HepG2 (cell line): ENCODE data around the gene ALG13. TPM values are rescaled to one million over a fixed set of nuclear protein-coding genes. Genes with fewer than 3 reads are reported as not detected.

Source experiments
- FOSL2 ChIP-seq: sonication (generic); formaldehyde crosslinking; IDR thresholded peaks from 2 replicates; pipeline ENCODE4 v1.4.0; 2020; ENCODE audit warnings: missing genetic modification reagents
- MIER3 ChIP-seq: IDR thresholded peaks from 2 replicates; pipeline ENCODE4 v1.6.1; 2016; ENCODE audit warnings: missing compliant biosample characterization, borderline replicate concordance
- NR2C2 ChIP-seq: sonication (generic); formaldehyde crosslinking; IDR thresholded peaks from 2 replicates; pipeline ENCODE4 v1.4.0; 2020; ENCODE audit warnings: missing genetic modification reagents, mild to moderate bottlenecking, moderate library complexity, borderline replicate concordance
- POGZ ChIP-seq: sonication (generic); formaldehyde crosslinking; IDR thresholded peaks from 2 replicates; pipeline ENCODE4 v1.4.0; 2020; ENCODE audit warnings: mild to moderate bottlenecking, missing genetic modification reagents
- TCF12 ChIP-seq, 2 experiments: fragments of 450-650 bp in 1 of 2; sonication (generic) in 1 of 2; formaldehyde crosslinking in 1 of 2; IDR thresholded peaks; 2 replicates each; pipeline versions ENCODE4 v1.6.1 to v1.8.0; 2017 to 2022; ENCODE audit warnings: antibody characterized with exemption in 1 of 2, mild to moderate bottlenecking in 1 of 2, missing genetic modification reagents in 1 of 2, moderate library complexity in 1 of 2
- XRCC5 ChIP-seq: fragments of 200-400 bp; formaldehyde crosslinking; optimal IDR thresholded peaks from 2 replicates; pipeline ENCODE3; 2017; ENCODE audit warnings: mild to moderate bottlenecking, low read length
- ZNF430 ChIP-seq: sonication (generic); formaldehyde crosslinking; IDR thresholded peaks from 2 replicates; pipeline ENCODE4 v1.9.0; 2021; ENCODE audit warnings: mild to moderate bottlenecking, missing genetic modification reagents
- ZNF577 ChIP-seq: sonication (generic); formaldehyde crosslinking; IDR thresholded peaks from 2 replicates; pipeline ENCODE4 v1.4.0; 2020; ENCODE audit warnings: mild to moderate bottlenecking, low read depth, missing genetic modification reagents, borderline replicate concordance
- polyA plus RNA-seq, 8 experiments: library from polyadenylated mRNA; depleted of rRNA in 3 of 8; stranded (reverse) in 7 of 8; unstranded in 1 of 8; fragments of >200 nt; fragmentation: Illumina TruSeq in 4 of 8; extraction: Trizol in 4 of 8; gene quantifications; 2 replicates each; pipeline versions ENCODE4 v1.2.1 to v1.2.3, GENCODE V29; 2011 to 2016; ENCODE audit warnings: low read depth in 4 of 8, missing spikeins in 1 of 8, mixed read lengths in 1 of 8; ENCODE audit not compliant: insufficient read depth in 1 of 8
- total RNA-seq, 5 experiments: library from RNA; depleted of rRNA; stranded (reverse); fragments of >200 nt; fragmentation: Illumina TruSeq; extraction: Trizol; gene quantifications; 2 replicates each; pipeline ENCODE4 v1.2.3, GENCODE V29; 2016; ENCODE audit warnings: low read depth in 1 of 5
- TF ChIP-seq, protein P1 (sequence below): sonication (generic); formaldehyde crosslinking; IDR thresholded peaks from 2 replicates; pipeline ENCODE4 v1.5.0; 2020; ENCODE audit warnings: missing genetic modification reagents, mild to moderate bottlenecking, borderline replicate concordance
- TF ChIP-seq, protein P2 (sequence below): sonication (generic); formaldehyde crosslinking; IDR thresholded peaks from 2 replicates; pipeline ENCODE4 v1.9.0; 2021; ENCODE audit warnings: mild to moderate bottlenecking, missing genetic modification reagents
- TF ChIP-seq, protein P3 (sequence below): sonication (generic); formaldehyde crosslinking; IDR thresholded peaks from 2 replicates; pipeline ENCODE4 v1.8.1; 2022; ENCODE audit warnings: mild to moderate bottlenecking, missing genetic modification reagents
- TF ChIP-seq, protein P4 (sequence below), 2 experiments: IDR thresholded peaks; 2 replicates each; pipeline ENCODE4 v1.6.1; 2011 to 2012; ENCODE audit warnings: low read length in 2 of 2, borderline replicate concordance in 1 of 2, low read depth in 1 of 2, mild to moderate bottlenecking in 1 of 2, moderate library complexity in 1 of 2
- TF ChIP-seq, protein P5 (sequence below): sonication (generic); formaldehyde crosslinking; IDR thresholded peaks from 2 replicates; pipeline ENCODE4 v1.4.0; 2020; ENCODE audit warnings: missing genetic modification reagents; ENCODE audit errors: not compliant biosample characterization

ALG13 gene
- total and polyA plus RNA-seq, 2 of the 13 experiments (the other 11 are each of a cell fraction or from before 2014, with no cell fraction given), result 31.2 to 65.5 TPM

DNA sequence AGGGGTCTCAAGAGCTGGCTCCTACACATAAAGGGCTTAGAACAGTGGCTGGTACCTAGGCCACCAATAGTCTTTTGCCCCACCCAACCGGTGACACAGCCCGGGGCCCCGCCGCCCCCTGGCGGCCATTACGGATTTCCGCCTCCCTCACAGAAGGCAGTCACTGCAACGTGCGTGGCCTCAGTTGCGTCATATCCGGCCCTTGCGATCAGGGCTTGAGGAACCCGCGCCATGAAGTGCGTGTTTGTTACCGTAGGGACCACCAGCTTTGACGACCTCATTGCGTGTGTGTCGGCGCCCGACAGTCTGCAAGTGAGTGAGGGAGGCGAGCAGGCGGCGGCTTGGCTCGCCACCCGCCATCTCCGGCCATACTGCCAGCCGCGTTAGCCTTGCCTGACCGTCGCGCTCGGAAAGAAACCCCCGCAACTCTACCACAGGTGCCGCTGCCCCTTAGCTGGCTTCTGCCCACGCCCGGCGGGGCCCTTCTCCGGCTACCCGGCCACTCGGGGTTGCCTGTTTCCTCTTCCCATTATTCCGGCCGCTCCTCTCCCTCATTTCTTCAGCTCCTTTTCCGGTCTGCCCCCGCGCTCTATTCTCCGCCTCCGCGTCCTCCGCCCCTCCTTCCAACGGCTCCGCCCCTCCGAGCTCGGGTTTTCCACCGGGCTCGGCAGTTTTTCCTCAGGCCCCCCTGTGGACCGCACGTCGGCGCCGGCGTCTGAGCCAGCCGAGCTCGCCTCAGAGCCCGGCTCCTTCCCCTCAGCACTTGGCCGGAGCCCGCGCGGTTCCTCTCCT is at the start of gene ALG13 (continued):
- TF ChIP-seq, protein P1, sequence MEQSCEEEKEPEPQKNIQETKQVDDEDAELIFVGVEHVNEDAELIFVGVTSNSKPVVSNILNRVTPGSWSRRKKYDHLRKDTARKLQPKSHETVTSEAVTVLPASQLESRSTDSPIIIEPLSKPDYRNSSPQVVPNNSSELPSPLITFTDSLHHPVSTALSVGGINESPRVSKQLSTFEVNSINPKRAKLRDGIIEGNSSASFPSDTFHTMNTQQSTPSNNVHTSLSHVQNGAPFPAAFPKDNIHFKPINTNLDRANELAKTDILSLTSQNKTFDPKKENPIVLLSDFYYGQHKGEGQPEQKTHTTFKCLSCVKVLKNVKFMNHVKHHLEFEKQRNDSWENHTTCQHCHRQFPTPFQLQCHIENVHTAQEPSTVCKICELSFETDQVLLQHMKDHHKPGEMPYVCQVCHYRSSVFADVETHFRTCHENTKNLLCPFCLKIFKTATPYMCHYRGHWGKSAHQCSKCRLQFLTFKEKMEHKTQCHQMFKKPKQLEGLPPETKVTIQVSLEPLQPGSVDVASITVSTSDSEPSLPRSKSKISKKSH (CRISPR knock-in tag), result no peak
- TF ChIP-seq FOSL2 (CRISPR knock-in tag) (peak; percentile 74), NR2C2 (peak; percentile 25; the same call in 1 of the 2 replicates), ZNF430 (CRISPR knock-in tag) (no peak), ZNF577 (CRISPR knock-in tag) (no peak), XRCC5 (no peak), POGZ (peak; percentile 80), TCF12 (IDR thresholded peaks at IDR 0.05) (no peak), TCF12 (CRISPR knock-in tag; IDR thresholded peaks at IDR 0.05) (no peak), MIER3 (CRISPR knock-in tag) (peak; percentile 29; the same call in 1 of the 2 replicates)
- TF ChIP-seq, protein P2, sequence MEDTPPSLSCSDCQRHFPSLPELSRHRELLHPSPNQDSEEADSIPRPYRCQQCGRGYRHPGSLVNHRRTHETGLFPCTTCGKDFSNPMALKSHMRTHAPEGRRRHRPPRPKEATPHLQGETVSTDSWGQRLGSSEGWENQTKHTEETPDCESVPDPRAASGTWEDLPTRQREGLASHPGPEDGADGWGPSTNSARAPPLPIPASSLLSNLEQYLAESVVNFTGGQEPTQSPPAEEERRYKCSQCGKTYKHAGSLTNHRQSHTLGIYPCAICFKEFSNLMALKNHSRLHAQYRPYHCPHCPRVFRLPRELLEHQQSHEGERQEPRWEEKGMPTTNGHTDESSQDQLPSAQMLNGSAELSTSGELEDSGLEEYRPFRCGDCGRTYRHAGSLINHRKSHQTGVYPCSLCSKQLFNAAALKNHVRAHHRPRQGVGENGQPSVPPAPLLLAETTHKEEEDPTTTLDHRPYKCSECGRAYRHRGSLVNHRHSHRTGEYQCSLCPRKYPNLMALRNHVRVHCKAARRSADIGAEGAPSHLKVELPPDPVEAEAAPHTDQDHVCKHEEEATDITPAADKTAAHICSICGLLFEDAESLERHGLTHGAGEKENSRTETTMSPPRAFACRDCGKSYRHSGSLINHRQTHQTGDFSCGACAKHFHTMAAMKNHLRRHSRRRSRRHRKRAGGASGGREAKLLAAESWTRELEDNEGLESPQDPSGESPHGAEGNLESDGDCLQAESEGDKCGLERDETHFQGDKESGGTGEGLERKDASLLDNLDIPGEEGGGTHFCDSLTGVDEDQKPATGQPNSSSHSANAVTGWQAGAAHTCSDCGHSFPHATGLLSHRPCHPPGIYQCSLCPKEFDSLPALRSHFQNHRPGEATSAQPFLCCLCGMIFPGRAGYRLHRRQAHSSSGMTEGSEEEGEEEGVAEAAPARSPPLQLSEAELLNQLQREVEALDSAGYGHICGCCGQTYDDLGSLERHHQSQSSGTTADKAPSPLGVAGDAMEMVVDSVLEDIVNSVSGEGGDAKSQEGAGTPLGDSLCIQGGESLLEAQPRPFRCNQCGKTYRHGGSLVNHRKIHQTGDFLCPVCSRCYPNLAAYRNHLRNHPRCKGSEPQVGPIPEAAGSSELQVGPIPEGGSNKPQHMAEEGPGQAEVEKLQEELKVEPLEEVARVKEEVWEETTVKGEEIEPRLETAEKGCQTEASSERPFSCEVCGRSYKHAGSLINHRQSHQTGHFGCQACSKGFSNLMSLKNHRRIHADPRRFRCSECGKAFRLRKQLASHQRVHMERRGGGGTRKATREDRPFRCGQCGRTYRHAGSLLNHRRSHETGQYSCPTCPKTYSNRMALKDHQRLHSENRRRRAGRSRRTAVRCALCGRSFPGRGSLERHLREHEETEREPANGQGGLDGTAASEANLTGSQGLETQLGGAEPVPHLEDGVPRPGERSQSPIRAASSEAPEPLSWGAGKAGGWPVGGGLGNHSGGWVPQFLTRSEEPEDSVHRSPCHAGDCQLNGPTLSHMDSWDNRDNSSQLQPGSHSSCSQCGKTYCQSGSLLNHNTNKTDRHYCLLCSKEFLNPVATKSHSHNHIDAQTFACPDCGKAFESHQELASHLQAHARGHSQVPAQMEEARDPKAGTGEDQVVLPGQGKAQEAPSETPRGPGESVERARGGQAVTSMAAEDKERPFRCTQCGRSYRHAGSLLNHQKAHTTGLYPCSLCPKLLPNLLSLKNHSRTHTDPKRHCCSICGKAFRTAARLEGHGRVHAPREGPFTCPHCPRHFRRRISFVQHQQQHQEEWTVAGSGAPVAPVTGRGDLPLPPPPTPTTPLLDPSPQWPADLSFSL (CRISPR knock-in tag), result no peak
- TF ChIP-seq, protein P3, sequence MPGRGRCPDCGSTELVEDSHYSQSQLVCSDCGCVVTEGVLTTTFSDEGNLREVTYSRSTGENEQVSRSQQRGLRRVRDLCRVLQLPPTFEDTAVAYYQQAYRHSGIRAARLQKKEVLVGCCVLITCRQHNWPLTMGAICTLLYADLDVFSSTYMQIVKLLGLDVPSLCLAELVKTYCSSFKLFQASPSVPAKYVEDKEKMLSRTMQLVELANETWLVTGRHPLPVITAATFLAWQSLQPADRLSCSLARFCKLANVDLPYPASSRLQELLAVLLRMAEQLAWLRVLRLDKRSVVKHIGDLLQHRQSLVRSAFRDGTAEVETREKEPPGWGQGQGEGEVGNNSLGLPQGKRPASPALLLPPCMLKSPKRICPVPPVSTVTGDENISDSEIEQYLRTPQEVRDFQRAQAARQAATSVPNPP (CRISPR knock-in tag), result 0 out of 2 replicates have a peak, but pooled peaks have one; percentile 41
- TF ChIP-seq, protein P4, sequence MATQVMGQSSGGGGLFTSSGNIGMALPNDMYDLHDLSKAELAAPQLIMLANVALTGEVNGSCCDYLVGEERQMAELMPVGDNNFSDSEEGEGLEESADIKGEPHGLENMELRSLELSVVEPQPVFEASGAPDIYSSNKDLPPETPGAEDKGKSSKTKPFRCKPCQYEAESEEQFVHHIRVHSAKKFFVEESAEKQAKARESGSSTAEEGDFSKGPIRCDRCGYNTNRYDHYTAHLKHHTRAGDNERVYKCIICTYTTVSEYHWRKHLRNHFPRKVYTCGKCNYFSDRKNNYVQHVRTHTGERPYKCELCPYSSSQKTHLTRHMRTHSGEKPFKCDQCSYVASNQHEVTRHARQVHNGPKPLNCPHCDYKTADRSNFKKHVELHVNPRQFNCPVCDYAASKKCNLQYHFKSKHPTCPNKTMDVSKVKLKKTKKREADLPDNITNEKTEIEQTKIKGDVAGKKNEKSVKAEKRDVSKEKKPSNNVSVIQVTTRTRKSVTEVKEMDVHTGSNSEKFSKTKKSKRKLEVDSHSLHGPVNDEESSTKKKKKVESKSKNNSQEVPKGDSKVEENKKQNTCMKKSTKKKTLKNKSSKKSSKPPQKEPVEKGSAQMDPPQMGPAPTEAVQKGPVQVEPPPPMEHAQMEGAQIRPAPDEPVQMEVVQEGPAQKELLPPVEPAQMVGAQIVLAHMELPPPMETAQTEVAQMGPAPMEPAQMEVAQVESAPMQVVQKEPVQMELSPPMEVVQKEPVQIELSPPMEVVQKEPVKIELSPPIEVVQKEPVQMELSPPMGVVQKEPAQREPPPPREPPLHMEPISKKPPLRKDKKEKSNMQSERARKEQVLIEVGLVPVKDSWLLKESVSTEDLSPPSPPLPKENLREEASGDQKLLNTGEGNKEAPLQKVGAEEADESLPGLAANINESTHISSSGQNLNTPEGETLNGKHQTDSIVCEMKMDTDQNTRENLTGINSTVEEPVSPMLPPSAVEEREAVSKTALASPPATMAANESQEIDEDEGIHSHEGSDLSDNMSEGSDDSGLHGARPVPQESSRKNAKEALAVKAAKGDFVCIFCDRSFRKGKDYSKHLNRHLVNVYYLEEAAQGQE (IDR thresholded peaks at IDR 0.05; ENCODE audit: borderline replicate concordance in 1 of 2, low read depth in 1 of 2, low read length in 2 of 2), result no peak; a peak in 1 of 4 replicates
- TF ChIP-seq, protein P5, sequence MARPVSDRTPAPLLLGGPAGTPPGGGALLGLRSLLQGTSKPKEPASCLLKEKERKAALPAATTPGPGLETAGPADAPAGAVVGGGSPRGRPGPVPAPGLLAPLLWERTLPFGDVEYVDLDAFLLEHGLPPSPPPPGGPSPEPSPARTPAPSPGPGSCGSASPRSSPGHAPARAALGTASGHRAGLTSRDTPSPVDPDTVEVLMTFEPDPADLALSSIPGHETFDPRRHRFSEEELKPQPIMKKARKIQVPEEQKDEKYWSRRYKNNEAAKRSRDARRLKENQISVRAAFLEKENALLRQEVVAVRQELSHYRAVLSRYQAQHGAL (CRISPR knock-in tag), result no peak
